SU-DHL-6 (cell line): ENCODE data around the gene COL5A1.

Source experiments
- EZH2phosphoT487 ChIP-seq: fragments of 200-600 bp; sonication (generic), shearing (Covaris generic); conservative IDR thresholded peaks from 2 replicates; pipeline ENCODE4 v1.6.1; 2018; ENCODE audit warnings: mild to moderate bottlenecking, antibody characterized with exemption, low read length, moderate library complexity, mixed read lengths
- TF ChIP-seq, protein P1 (sequence below): fragments of 200-600 bp; sonication (generic); IDR thresholded peaks from one replicate; pipeline ENCODE4 v1.5.1; 2017; ENCODE audit warnings: antibody characterized with exemption, mild to moderate bottlenecking, low read length, moderate library complexity; ENCODE audit not compliant: insufficient read depth, poor library complexity, severe bottlenecking

- TF ChIP-seq, protein P1, sequence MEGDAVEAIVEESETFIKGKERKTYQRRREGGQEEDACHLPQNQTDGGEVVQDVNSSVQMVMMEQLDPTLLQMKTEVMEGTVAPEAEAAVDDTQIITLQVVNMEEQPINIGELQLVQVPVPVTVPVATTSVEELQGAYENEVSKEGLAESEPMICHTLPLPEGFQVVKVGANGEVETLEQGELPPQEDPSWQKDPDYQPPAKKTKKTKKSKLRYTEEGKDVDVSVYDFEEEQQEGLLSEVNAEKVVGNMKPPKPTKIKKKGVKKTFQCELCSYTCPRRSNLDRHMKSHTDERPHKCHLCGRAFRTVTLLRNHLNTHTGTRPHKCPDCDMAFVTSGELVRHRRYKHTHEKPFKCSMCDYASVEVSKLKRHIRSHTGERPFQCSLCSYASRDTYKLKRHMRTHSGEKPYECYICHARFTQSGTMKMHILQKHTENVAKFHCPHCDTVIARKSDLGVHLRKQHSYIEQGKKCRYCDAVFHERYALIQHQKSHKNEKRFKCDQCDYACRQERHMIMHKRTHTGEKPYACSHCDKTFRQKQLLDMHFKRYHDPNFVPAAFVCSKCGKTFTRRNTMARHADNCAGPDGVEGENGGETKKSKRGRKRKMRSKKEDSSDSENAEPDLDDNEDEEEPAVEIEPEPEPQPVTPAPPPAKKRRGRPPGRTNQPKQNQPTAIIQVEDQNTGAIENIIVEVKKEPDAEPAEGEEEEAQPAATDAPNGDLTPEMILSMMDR, result no peak
- no peak for TF ChIP-seq EZH2phosphoT487
Observed at GRCh38 chr9:134887219-134887618, 245.6 kb downstream of the COL5A1 start.
